Measurements from ENCODE around the gene SELENOF. TPM values are rescaled to one million over a fixed set of nuclear protein-coding genes. Genes with fewer than 3 reads are reported as not detected.
A peak's percentile ranks its signal among the peaks of the same experiment; 100 is the strongest.

The SELENOF gene
- total and polyA plus RNA-seq, 2 of the 13 experiments (the other 11 are each of a cell fraction or from before 2014, with no cell fraction given) = 133 to 163 TPM

- TF ChIP-seq ZNF782 (CRISPR knock-in tag; IDR thresholded peaks at IDR 0.05; ENCODE audit: borderline replicate concordance) (no peak), ZNF766 (CRISPR knock-in tag; IDR thresholded peaks at IDR 0.05; ENCODE audit: borderline replicate concordance) (no peak), DBP (CRISPR knock-in tag; IDR thresholded peaks at IDR 0.05; ENCODE audit: not compliant biosample characterization) (no peak), HDAC2 (CRISPR knock-in tag; IDR thresholded peaks at IDR 0.05) (peak; percentile 28; the same call in 1 of the 2 replicates), ZNF790 (CRISPR knock-in tag; IDR thresholded peaks at IDR 0.05; ENCODE audit: borderline replicate concordance) (peak; percentile 62; the same call in 1 of the 2 replicates), MIXL1 (CRISPR knock-in tag; IDR thresholded peaks at IDR 0.05) (0 out of 2 replicates have a peak, but pooled peaks have one; percentile 14), ZNF292 (CRISPR knock-in tag; IDR thresholded peaks at IDR 0.05; ENCODE audit: borderline replicate concordance, low read depth) (0 out of 2 replicates have a peak, but pooled peaks have one; percentile 16), FOXA3 (CRISPR knock-in tag; IDR thresholded peaks at IDR 0.05) (no peak), RBAK (CRISPR knock-in tag; IDR thresholded peaks at IDR 0.05) (no peak), NR3C1 (CRISPR knock-in tag; IDR thresholded peaks at IDR 0.05) (no peak), KAT7 (CRISPR knock-in tag; IDR thresholded peaks at IDR 0.05; ENCODE audit: borderline replicate concordance) (no peak), ZNF7 (CRISPR knock-in tag; IDR thresholded peaks at IDR 0.05) (no peak), FOSL2 (CRISPR knock-in tag; IDR thresholded peaks at IDR 0.05) (peak; percentile 26; the same call in 1 of the 2 replicates), ZGPAT (CRISPR knock-in tag; IDR thresholded peaks at IDR 0.05) (0 out of 2 replicates have a peak, but pooled peaks have one; percentile 49), CEBPG (CRISPR knock-in tag; IDR thresholded peaks at IDR 0.05) (peak; percentile 58; the same call in 1 of the 2 replicates), ZBTB34 (CRISPR knock-in tag; IDR thresholded peaks at IDR 0.05) (no peak), ZNF549 (CRISPR knock-in tag; IDR thresholded peaks at IDR 0.05) (no peak), HOMEZ (CRISPR knock-in tag; IDR thresholded peaks at IDR 0.05; ENCODE audit: low read depth) (no peak), FOXC1 (CRISPR knock-in tag; IDR thresholded peaks at IDR 0.05; ENCODE audit: borderline replicate concordance) (no peak), SAP130 (CRISPR knock-in tag; IDR thresholded peaks at IDR 0.05; ENCODE audit: low read depth) (0 out of 2 replicates have a peak, but pooled peaks have one; percentile 16), HNF4G (IDR thresholded peaks at IDR 0.05; ENCODE audit: borderline replicate concordance, low read depth, low read length) (peak; percentile 24; the same call in 1 of the 2 replicates), HNF4G (CRISPR knock-in tag; IDR thresholded peaks at IDR 0.05; ENCODE audit: borderline replicate concordance, low read depth) (no peak), JUND (CRISPR knock-in tag; IDR thresholded peaks at IDR 0.05) (no peak), ZNF44 (CRISPR knock-in tag; IDR thresholded peaks at IDR 0.05) (no peak), NR1H2 (CRISPR knock-in tag; IDR thresholded peaks at IDR 0.05; ENCODE audit: borderline replicate concordance, low read depth) (no peak), ZNF644 (CRISPR knock-in tag; IDR thresholded peaks at IDR 0.05; ENCODE audit: low read depth) (peak; percentile 71), MZF1 (CRISPR knock-in tag; IDR thresholded peaks at IDR 0.05; ENCODE audit: borderline replicate concordance) (no peak)
Measured at GRCh38 chr1:86833461-86834215, 80.3 kb downstream of the SELENOF start (continued).
